K562 treated with DMSO at 1 percent for 48 hours (cell line): ENCODE results near the gene LYPD1. TPM values are rescaled to one million over a fixed set of nuclear protein-coding genes. Genes with fewer than 3 reads are reported as not detected.

Source experiments
- total RNA-seq: library from RNA; unstranded; fragments of 300-600 nt; gene quantifications from 2 replicates; pipeline ENCODE4 v1.2.3, GENCODE V29; 2022; ENCODE audit warnings: low replicate concordance; ENCODE audit errors: extremely low read depth

The LYPD1 gene
- not detected in 2 replicates for total RNA-seq

GRCh38 chr2:132669908-132670495, at the start of gene LYPD1:
Gene LYPD1, minus strand, starts transcription at chr2:132670205. Its CDS starts 273 bp downstream, at chr2:132669932.

